Activated T-cell treated with anti-CD3 and anti-CD28 coated beads for 24 hours (primary cell): Measurements from ENCODE around the gene MPV17L2.
"Not testable (repeated sequence)": the region's sequence is repeated elsewhere in the genome, so short reads cannot be mapped to it uniquely, and the experiment has no call there.

Source experiments
- DNase-seq: peaks from one replicate; pipeline ENCODE4 v3.0.0-alpha.2; 2020; ENCODE audit warnings: low read depth

MPV17L2 gene

GRCh38 chr19:18193388-18194180 is 566 bp downstream of the MPV17L2 start:
- DNase-seq, result peak; percentile 14

GRCh38 chr19:18194181-18194530 is 1.1 kb downstream of the MPV17L2 start:
- no peak for DNase-seq

- DNase-seq, result peak; percentile 21
Observed at GRCh38 chr19:18194554-18195238, 1.7 kb downstream of the MPV17L2 start.

GRCh38 chr19:18196511-18196845 is 3.5 kb downstream of the MPV17L2 start:
- DNase-seq, result no peak

GRCh38 chr19:18197306-18197705 is 4.3 kb downstream of the MPV17L2 start:
- no peak for DNase-seq

GRCh38 chr19:18197941-18198340 is 4.9 kb downstream of the MPV17L2 start:
- no peak for DNase-seq

- no peak for DNase-seq
Observed at GRCh38 chr19:18198374-18198773, 5.4 kb downstream of the MPV17L2 start.

GRCh38 chr19:18202397-18202777 is 9.4 kb downstream of the MPV17L2 start:
- no peak for DNase-seq

GRCh38 chr19:18202778-18203407 is 9.9 kb downstream of the MPV17L2 start:
- DNase-seq, result no peak

GRCh38 chr19:18203408-18203862 is 10.4 kb downstream of the MPV17L2 start:
- no peak for DNase-seq

GRCh38 chr19:18203863-18204393 is 10.9 kb downstream of the MPV17L2 start, which contains the start of gene RAB3A:
TSS of gene RAB3A (minus strand) at chr19:18204042. CDS start at chr19:18202740, 1,302 bp downstream.
- DNase-seq, result peak; percentile 99

GRCh38 chr19:18204394-18205199 is 11.6 kb downstream of the MPV17L2 start:
- DNase-seq, result no peak

- no peak for DNase-seq
Observed at GRCh38 chr19:18205200-18205892, 12.3 kb downstream of the MPV17L2 start.

GRCh38 chr19:18206018-18206417 is 13.0 kb downstream of the MPV17L2 start:
- no peak for DNase-seq

- DNase-seq, result no peak
Observed at GRCh38 chr19:18208098-18208951, 15.3 kb downstream of the MPV17L2 start.

- DNase-seq, result not testable (repeated sequence)
Observed at GRCh38 chr19:18209912-18210311, 16.9 kb downstream of the MPV17L2 start.

GRCh38 chr19:18211683-18212082 is 18.7 kb downstream of the MPV17L2 start:
- no peak for DNase-seq

- no peak for DNase-seq
Observed at GRCh38 chr19:18214779-18215433, 21.9 kb downstream of the MPV17L2 start.

- DNase-seq, result no peak
Observed at GRCh38 chr19:18216789-18217188, 23.8 kb downstream of the MPV17L2 start.

- DNase-seq, result no peak
Observed at GRCh38 chr19:18218159-18218558, 25.1 kb downstream of the MPV17L2 start.
